Measurements from ENCODE around the gene RUBCNL. TPM values are rescaled to one million over a fixed set of nuclear protein-coding genes. Genes with fewer than 3 reads are reported as not detected.
"Not testable (repeated sequence)": the region's sequence is repeated elsewhere in the genome, so short reads cannot be mapped to it uniquely, and the experiment has no call there.

Gene RUBCNL
- total RNA-seq, 2 donors from 2014 or later, result 0.59 to 9.9 TPM

GRCh38 chr13:46374710-46375109 lies 12.3 kb downstream of the RUBCNL start:
- Histone ChIP-seq H3K27me3 (replicated peaks; ENCODE audit: insufficient read depth) (no peaks in the 10 kb centered on the region), H3K4me1 (replicated peaks) (no peaks in the 10 kb centered on the region), H3K36me3 (no peaks in the 10 kb centered on the region), H3K27ac (no peak overlapping the region), H3K9me3 (no peaks in the 10 kb centered on the region), H3K4me3 (no peak overlapping the region)
- WGBS, result 93% methylated on average over 2 of the region's 2 CpGs
- DNase-seq (ENCODE audit: low spot score), result no peak
- no peak for TF ChIP-seq POLR2A (IDR thresholded peaks at IDR 0.05)
- intact Hi-C loops (cut with DNase I), result no loop called here

GRCh38 chr13:46373623-46374022 lies 13.4 kb downstream of the RUBCNL start:
- Histone ChIP-seq H3K27ac (no peak overlapping the region), H3K36me3 (no peaks in the 10 kb centered on the region), H3K4me1 (replicated peaks) (no peaks in the 10 kb centered on the region), H3K27me3 (replicated peaks; ENCODE audit: insufficient read depth) (no peaks in the 10 kb centered on the region), H3K9me3 (no peaks in the 10 kb centered on the region), H3K4me3 (no peak overlapping the region)
- no peak for DNase-seq (ENCODE audit: low spot score)
- intact Hi-C loops (cut with DNase I), result no loop called here
- TF ChIP-seq POLR2A (IDR thresholded peaks at IDR 0.05) (no peak), CTCF (IDR thresholded peaks at IDR 0.05) (no peak), POLR2AphosphoS5 (IDR thresholded peaks at IDR 0.05) (no peak)
- 44% methylated on average over 1 of the region's 1 CpG for WGBS

GRCh38 chr13:46372938-46373337 lies 14.1 kb downstream of the RUBCNL start:
- H3K36me3 ChIP-seq; H3K4me3 ChIP-seq; H3K27ac ChIP-seq; intact Hi-C loops (cut with DNase I); DNase-seq (ENCODE audit: low spot score); H3K9me3 ChIP-seq; H3K4me1 ChIP-seq (replicated peaks); H3K27me3 ChIP-seq (replicated peaks; ENCODE audit: insufficient read depth): not testable (repeated sequence)
- WGBS, result 96% methylated on average over 8 of the region's 8 CpGs

GRCh38 chr13:46372071-46372470 lies 15.0 kb downstream of the RUBCNL start:
- no peaks in the 10 kb centered on the region for H3K4me1 ChIP-seq (replicated peaks)

GRCh38 chr13:46369506-46370277 lies 17.4 kb downstream of the RUBCNL start:
- Histone ChIP-seq H3K27me3 (replicated peaks; ENCODE audit: insufficient read depth) (no peaks in the 10 kb centered on the region), H3K27ac (no peak overlapping the region), H3K36me3 (no peaks in the 10 kb centered on the region), H3K4me1 (replicated peaks) (no peaks in the 10 kb centered on the region), H3K9me3 (no peaks in the 10 kb centered on the region), H3K4me3 (no peak overlapping the region)
- no peak for DNase-seq (ENCODE audit: low spot score)
- intact Hi-C loops (cut with DNase I), result no loop called here
- TF ChIP-seq CTCF (IDR thresholded peaks at IDR 0.05) (no peak), POLR2AphosphoS5 (IDR thresholded peaks at IDR 0.05) (peak; percentile 13)
- WGBS, result 59% methylated on average over 4 of the region's 4 CpGs

More at GRCh38 chr13:46372071-46372470, 15.0 kb downstream of the RUBCNL start:
- no peaks in the 10 kb centered on the region for H3K36me3 ChIP-seq
- no peak overlapping the region for H3K27ac ChIP-seq
- H3K4me3 ChIP-seq, result no peak overlapping the region
- 90% methylated on average over 9 of the region's 9 CpGs for WGBS
- H3K9me3 ChIP-seq, result no peaks in the 10 kb centered on the region
- TF ChIP-seq POLR2AphosphoS5 (IDR thresholded peaks at IDR 0.05) (no peak), CTCF (IDR thresholded peaks at IDR 0.05) (no peak), POLR2A (IDR thresholded peaks at IDR 0.05) (no peak)
- H3K27me3 ChIP-seq (replicated peaks; ENCODE audit: insufficient read depth), result no peaks in the 10 kb centered on the region
- intact Hi-C loops (cut with DNase I), result no loop called here
- no peak for DNase-seq (ENCODE audit: low spot score)

Measured in prostate gland (tissue), 2 donors.